ENCODE data around the gene CLEC7A. TPM values are rescaled to one million over a fixed set of nuclear protein-coding genes. Genes with fewer than 3 reads are reported as not detected.

CLEC7A gene
- total RNA-seq, 2 donors from 2014 or later, result 3.2 to 8.2 TPM

DNA sequence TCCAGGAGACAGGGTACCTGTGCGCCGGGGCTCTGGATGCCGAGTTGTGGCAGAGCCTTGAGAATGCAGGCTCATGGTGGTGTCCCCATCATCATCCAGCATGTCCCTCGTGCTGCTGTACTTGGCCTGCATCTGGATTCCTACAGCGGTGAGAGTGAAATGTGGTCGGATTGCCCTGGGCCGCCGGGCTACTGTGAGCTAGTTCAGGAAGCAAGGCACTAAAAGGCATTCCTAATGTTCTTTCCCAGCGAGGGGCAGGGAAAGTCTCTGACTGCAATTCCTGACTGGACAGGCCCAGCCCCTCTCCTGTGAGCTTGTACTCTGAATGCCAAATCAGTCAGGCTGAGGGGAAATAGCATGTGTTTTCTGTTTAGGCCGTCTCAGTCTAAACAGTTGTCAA is 31.2 kb downstream of the CLEC7A start, which contains the start of gene CLEC1A:
CLEC1A (minus strand) TSS at position 195 of the 400 bp plus-strand sequence; CDS start at position 132, 63 bp downstream.
- no peak for ATAC-seq

GRCh38 chr12:10097521-10097920 is 32.5 kb downstream of the CLEC7A start:
- no peak for DNase-seq
- Mint-ChIP-seq H3K4me3 (no peak overlapping the region), H3K36me3 (ENCODE audit: low read depth) (no peaks in the 10 kb centered on the region), H3K27me3 (peaks cover 16% of the 10 kb centered on the region), H3K4me1 (no peaks in the 10 kb centered on the region), H3K27ac (no peak overlapping the region)
- no peak for ATAC-seq
- no peaks in the 10 kb centered on the region for H3K9me3 ChIP-seq (ENCODE audit: control insufficient read depth, low read length, poor library complexity, severe bottlenecking)

More for the DNA sequence above, 31.2 kb downstream of the CLEC7A start, which contains the start of gene CLEC1A:
- Mint-ChIP-seq H3K36me3 (ENCODE audit: low read depth) (no peaks in the 10 kb centered on the region), H3K27me3 (peaks cover 8% of the 10 kb centered on the region), H3K27ac (no peak within 1 kb of the TSS), H3K4me3 (no peak within 1 kb of the TSS), H3K4me1 (no peaks in the 10 kb centered on the region)
- DNase-seq, result no peak
- H3K9me3 ChIP-seq (ENCODE audit: control insufficient read depth, low read length, poor library complexity, severe bottlenecking), result no peaks in the 10 kb centered on the region

GRCh38 chr12:10095971-10096370 is 34.0 kb downstream of the CLEC7A start:
- Mint-ChIP-seq H3K27ac (no peak overlapping the region), H3K36me3 (ENCODE audit: low read depth) (no peaks in the 10 kb centered on the region), H3K4me1 (peaks cover under 1% of the 10 kb centered on the region), H3K4me3 (no peak overlapping the region), H3K27me3 (peaks cover 14% of the 10 kb centered on the region)
- ATAC-seq (no peak), DNase-seq (no peak)
- H3K9me3 ChIP-seq (ENCODE audit: control insufficient read depth, low read length, poor library complexity, severe bottlenecking), result no peaks in the 10 kb centered on the region

DNA sequence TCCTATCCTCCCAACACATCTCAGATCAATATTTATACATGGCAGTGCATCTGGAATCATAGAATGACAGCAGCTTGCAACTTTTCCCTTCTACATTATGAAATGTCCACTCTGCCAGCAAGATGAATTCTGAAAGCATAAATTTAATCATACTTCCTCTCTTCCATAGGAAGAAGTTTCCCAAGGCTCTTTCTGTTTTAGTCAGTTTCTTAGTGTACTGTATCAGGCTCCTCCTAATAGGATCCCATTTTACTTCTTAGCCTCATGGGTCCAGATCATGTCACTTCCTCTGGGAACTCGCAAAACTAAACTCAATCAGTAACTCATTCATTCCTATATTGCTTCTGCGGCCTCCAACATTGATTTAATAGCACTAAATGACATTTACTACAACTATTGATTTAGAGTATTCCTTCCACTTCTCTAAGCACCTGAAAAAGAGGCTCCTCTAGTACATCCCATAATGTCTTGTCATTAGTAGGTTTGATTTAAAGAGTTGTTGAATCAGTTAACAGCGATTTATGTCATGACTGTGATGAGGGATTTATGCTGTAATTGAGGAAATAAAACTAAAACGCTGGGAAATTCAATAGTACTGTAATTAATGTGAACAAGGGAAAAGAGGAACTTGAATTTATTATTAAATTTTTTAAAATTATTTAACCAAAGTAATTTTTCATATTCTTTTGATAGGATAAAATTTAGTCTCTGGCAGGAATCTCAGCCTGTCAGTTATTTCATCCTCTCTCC is 35.2 kb downstream of the CLEC7A start:
- DNase-seq (no peak), ATAC-seq (no peak)
- Mint-ChIP-seq H3K36me3 (ENCODE audit: low read depth) (no peaks in the 10 kb centered on the region), H3K4me3 (no peak overlapping the region), H3K27me3 (peaks cover 25% of the 10 kb centered on the region), H3K27ac (no peak overlapping the region), H3K4me1 (peaks cover 5% of the 10 kb centered on the region)
- H3K9me3 ChIP-seq (ENCODE audit: control insufficient read depth, low read length, poor library complexity, severe bottlenecking), result no peaks in the 10 kb centered on the region

GRCh38 chr12:10088955-10089900 is 40.8 kb downstream of the CLEC7A start:
- Mint-ChIP-seq H3K27me3 (peaks cover 30% of the 10 kb centered on the region), H3K27ac (no peak overlapping the region), H3K4me3 (no peak overlapping the region), H3K36me3 (ENCODE audit: low read depth) (peaks cover 2% of the 10 kb centered on the region), H3K4me1 (peaks cover 6% of the 10 kb centered on the region)
- DNase-seq (no peak), ATAC-seq (no peak)
- H3K9me3 ChIP-seq (ENCODE audit: control insufficient read depth, low read length, poor library complexity, severe bottlenecking), result no peaks in the 10 kb centered on the region

GRCh38 chr12:10088031-10088430 is 42.0 kb downstream of the CLEC7A start:
- ATAC-seq, result no peak
- H3K27me3 Mint-ChIP-seq, result peaks cover 25% of the 10 kb centered on the region
- H3K4me3 Mint-ChIP-seq, result no peak overlapping the region
- H3K27ac Mint-ChIP-seq, result no peak overlapping the region
- peaks cover 6% of the 10 kb centered on the region for H3K4me1 Mint-ChIP-seq
- no peaks in the 10 kb centered on the region for H3K9me3 ChIP-seq (ENCODE audit: control insufficient read depth, low read length, poor library complexity, severe bottlenecking)
- H3K36me3 Mint-ChIP-seq (ENCODE audit: low read depth), result peaks cover 4% of the 10 kb centered on the region
- DNase-seq, result no peak

- H3K27me3 Mint-ChIP-seq, result peaks cover 27% of the 10 kb centered on the region
- DNase-seq (no peak), ATAC-seq (no peak)
- no peak overlapping the region for H3K4me3 Mint-ChIP-seq
- H3K27ac Mint-ChIP-seq, result no peak overlapping the region
- no peaks in the 10 kb centered on the region for H3K9me3 ChIP-seq (ENCODE audit: control insufficient read depth, low read length, poor library complexity, severe bottlenecking)
- H3K36me3 Mint-ChIP-seq (ENCODE audit: low read depth), result peaks cover 4% of the 10 kb centered on the region
- peaks cover 6% of the 10 kb centered on the region for H3K4me1 Mint-ChIP-seq
These were observed 43.6 kb downstream of the CLEC7A start for GRCh38 chr12:10086387-10086786.

- peaks cover under 1% of the 10 kb centered on the region for H3K4me1 Mint-ChIP-seq
- H3K36me3 Mint-ChIP-seq (ENCODE audit: low read depth), result peaks cover 4% of the 10 kb centered on the region
- no peak for ATAC-seq
These were observed 45.3 kb downstream of the CLEC7A start for GRCh38 chr12:10084733-10085132.

GRCh38 chr12:10082117-10082874 is 47.7 kb downstream of the CLEC7A start:
- ATAC-seq, result no peak
- no peaks in the 10 kb centered on the region for H3K4me1 Mint-ChIP-seq
- H3K4me3 Mint-ChIP-seq, result no peak overlapping the region
- peaks cover 4% of the 10 kb centered on the region for H3K36me3 Mint-ChIP-seq (ENCODE audit: low read depth)
- no peak for DNase-seq
- no peaks in the 10 kb centered on the region for H3K9me3 ChIP-seq (ENCODE audit: control insufficient read depth, low read length, poor library complexity, severe bottlenecking)
- H3K27me3 Mint-ChIP-seq, result peaks cover 29% of the 10 kb centered on the region
- no peak overlapping the region for H3K27ac Mint-ChIP-seq

More at GRCh38 chr12:10084733-10085132, 45.3 kb downstream of the CLEC7A start:
- no peak for DNase-seq
- no peak overlapping the region for H3K4me3 Mint-ChIP-seq
- peaks cover 16% of the 10 kb centered on the region for H3K27me3 Mint-ChIP-seq
- H3K27ac Mint-ChIP-seq, result no peak overlapping the region
- no peaks in the 10 kb centered on the region for H3K9me3 ChIP-seq (ENCODE audit: control insufficient read depth, low read length, poor library complexity, severe bottlenecking)

- no peak overlapping the region for H3K27ac Mint-ChIP-seq
- no peaks in the 10 kb centered on the region for H3K9me3 ChIP-seq (ENCODE audit: control insufficient read depth, low read length, poor library complexity, severe bottlenecking)
- H3K4me1 Mint-ChIP-seq, result no peaks in the 10 kb centered on the region
- DNase-seq (no peak), ATAC-seq (no peak)
- no peaks in the 10 kb centered on the region for H3K36me3 Mint-ChIP-seq (ENCODE audit: low read depth)
- peaks cover 45% of the 10 kb centered on the region for H3K27me3 Mint-ChIP-seq
- no peak overlapping the region for H3K4me3 Mint-ChIP-seq
These were observed 54.5 kb downstream of the CLEC7A start for GRCh38 chr12:10075451-10075850.

DNA sequence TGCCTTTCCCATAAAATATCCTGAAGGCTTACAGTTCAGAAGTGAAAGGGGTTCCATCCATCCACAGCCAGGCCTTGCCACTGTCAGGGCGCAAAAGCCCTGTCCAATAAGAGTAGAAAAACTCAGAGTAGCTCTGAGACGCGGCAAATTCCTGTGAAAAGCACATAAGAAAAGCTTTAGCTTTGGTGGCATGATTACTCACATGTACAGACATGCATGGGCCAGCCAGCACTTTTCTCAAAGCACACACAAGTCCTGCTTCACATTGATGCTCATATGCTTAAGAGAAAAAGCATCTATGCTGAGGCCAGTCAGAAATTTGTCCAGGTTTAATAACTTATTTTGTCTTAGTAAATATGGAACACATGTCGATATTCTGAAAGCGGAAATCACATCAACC is 56.7 kb downstream of the CLEC7A start:
- DNase-seq, result no peak
- ATAC-seq, result no peak
- H3K27ac Mint-ChIP-seq, result no peak overlapping the region
- H3K36me3 Mint-ChIP-seq (ENCODE audit: low read depth), result no peaks in the 10 kb centered on the region
- H3K9me3 ChIP-seq (ENCODE audit: control insufficient read depth, low read length, poor library complexity, severe bottlenecking), result no peaks in the 10 kb centered on the region
- H3K4me1 Mint-ChIP-seq, result no peaks in the 10 kb centered on the region
- H3K4me3 Mint-ChIP-seq, result no peak overlapping the region
- H3K27me3 Mint-ChIP-seq, result peaks cover 58% of the 10 kb centered on the region

GRCh38 chr12:10072131-10072530 is 57.9 kb downstream of the CLEC7A start:
- peaks cover 59% of the 10 kb centered on the region for H3K27me3 Mint-ChIP-seq
- no peaks in the 10 kb centered on the region for H3K9me3 ChIP-seq (ENCODE audit: control insufficient read depth, low read length, poor library complexity, severe bottlenecking)
- no peak overlapping the region for H3K27ac Mint-ChIP-seq
- ATAC-seq (no peak), DNase-seq (no peak)
- H3K36me3 Mint-ChIP-seq (ENCODE audit: low read depth), result no peaks in the 10 kb centered on the region
- H3K4me1 Mint-ChIP-seq, result no peaks in the 10 kb centered on the region
- no peak overlapping the region for H3K4me3 Mint-ChIP-seq

DNA sequence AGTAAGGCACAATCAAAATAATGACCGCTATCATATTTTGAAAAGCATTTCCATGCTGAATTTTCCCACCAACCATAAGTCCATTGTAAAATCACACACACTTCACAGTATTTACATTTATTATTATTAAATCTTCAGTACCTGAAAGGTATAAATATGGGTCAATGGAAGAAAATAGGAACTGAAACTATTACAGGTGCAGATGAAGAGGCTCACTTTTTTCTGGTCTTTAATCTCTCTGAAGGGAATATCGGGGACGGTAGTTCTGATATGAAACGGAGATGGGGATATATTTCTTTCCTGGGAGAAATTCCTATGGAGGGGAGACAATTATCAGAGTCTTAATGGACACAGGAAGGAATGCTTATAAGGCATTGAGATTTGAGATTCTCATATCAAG is 59.6 kb downstream of the CLEC7A start:
- Mint-ChIP-seq H3K27ac (no peak overlapping the region), H3K36me3 (ENCODE audit: low read depth) (no peaks in the 10 kb centered on the region), H3K4me1 (no peaks in the 10 kb centered on the region), H3K4me3 (no peak overlapping the region), H3K27me3 (peaks cover 66% of the 10 kb centered on the region)
- DNase-seq, result no peak
- no peak for ATAC-seq
- H3K9me3 ChIP-seq (ENCODE audit: control insufficient read depth, low read length, poor library complexity, severe bottlenecking), result no peaks in the 10 kb centered on the region
